ENCODE data around the gene SAMD13.

GRCh38 chr1:84352298-84353106 lies 51.0 kb downstream of the SAMD13 start:
- TF ChIP-seq CTCF (IDR thresholded peaks at IDR 0.05; ENCODE audit: insufficient read depth, low read length) (no peak), POLR2AphosphoS5 (IDR thresholded peaks at IDR 0.05; ENCODE audit: low read depth) (no peak), GABPA (IDR thresholded peaks at IDR 0.05; ENCODE audit: low read depth) (no peak)
